Measurements from ENCODE around the gene PRDM15.

The PRDM15 gene

GRCh38 chr21:41883582-41883981, 4.4 kb upstream of the PRDM15 start:
- no peak for DNase-seq

- no peak for DNase-seq
Observed at GRCh38 chr21:41881051-41881450, 1.9 kb upstream of the PRDM15 start.

GRCh38 chr21:41880153-41880552, 1.0 kb upstream of the PRDM15 start:
- no peak for DNase-seq

- peak; percentile 90 for DNase-seq
Observed at GRCh38 chr21:41878831-41879189, 334 bp downstream of the PRDM15 start.

GRCh38 chr21:41877901-41878830, 978 bp downstream of the PRDM15 start:
- peak; percentile 44 for DNase-seq

- no peak for DNase-seq
Observed at GRCh38 chr21:41876928-41877652, 2.1 kb downstream of the PRDM15 start.

GRCh38 chr21:41876396-41876795, 2.7 kb downstream of the PRDM15 start:
- DNase-seq, result no peak

GRCh38 chr21:41875086-41875485, 4.1 kb downstream of the PRDM15 start:
- no peak for DNase-seq

- no peak for DNase-seq
Observed at GRCh38 chr21:41874611-41875010, 4.5 kb downstream of the PRDM15 start.

GRCh38 chr21:41873426-41873825, 5.7 kb downstream of the PRDM15 start:
- no peak for DNase-seq

- DNase-seq, result peak; percentile 21
Observed at GRCh38 chr21:41873005-41873404, 6.1 kb downstream of the PRDM15 start.

GRCh38 chr21:41871293-41872030, 7.7 kb downstream of the PRDM15 start:
- DNase-seq, result no peak

GRCh38 chr21:41869771-41870170, 9.4 kb downstream of the PRDM15 start:
- DNase-seq, result no peak

- DNase-seq, result peak; percentile 66
Observed at GRCh38 chr21:41868062-41868710, 11.0 kb downstream of the PRDM15 start.

GRCh38 chr21:41867313-41867712, 11.8 kb downstream of the PRDM15 start:
- no peak for DNase-seq

- no peak for DNase-seq
Observed at GRCh38 chr21:41866274-41866809, 12.8 kb downstream of the PRDM15 start.

- no peak for DNase-seq
Observed at GRCh38 chr21:41865002-41865777, 14.0 kb downstream of the PRDM15 start.

GRCh38 chr21:41864311-41865001, 14.7 kb downstream of the PRDM15 start:
- DNase-seq, result no peak

- DNase-seq, result no peak
Observed at GRCh38 chr21:41863439-41863740, 15.8 kb downstream of the PRDM15 start.

- no peak for DNase-seq
Observed at GRCh38 chr21:41861987-41862386, 17.2 kb downstream of the PRDM15 start.

- no peak for DNase-seq
Observed at GRCh38 chr21:41861255-41861654, 17.9 kb downstream of the PRDM15 start.

Measured in fibroblast of skin of scalp (primary cell).